COR-L47 (cell line): Measurements from ENCODE around the gene COX18.

Source experiments
- DNase-seq: peaks from one replicate; lab custom pipeline; 2025; lab: John Stamatoyannopoulos, UW

COX18 gene

DNA sequence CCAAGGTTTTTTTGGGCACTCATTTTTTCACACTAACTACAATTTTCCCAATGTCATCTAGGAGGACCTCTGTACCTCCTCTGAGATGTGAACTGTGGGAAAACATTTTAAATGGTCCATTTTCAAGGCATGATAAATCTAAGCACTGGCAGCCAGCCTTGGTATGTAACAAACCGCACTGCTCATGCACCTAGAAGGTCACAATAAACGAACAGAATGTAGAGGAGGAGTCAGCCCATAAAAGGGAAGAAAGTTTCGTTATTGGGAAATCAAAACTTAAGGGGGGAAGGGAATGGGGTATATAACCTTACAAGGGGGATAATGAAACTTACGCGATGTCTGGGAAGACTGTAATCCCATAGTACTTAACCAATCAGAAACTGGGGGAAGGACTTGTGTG, 16.4 kb downstream of the COX18 start:
- DNase-seq, result no peak

DNA sequence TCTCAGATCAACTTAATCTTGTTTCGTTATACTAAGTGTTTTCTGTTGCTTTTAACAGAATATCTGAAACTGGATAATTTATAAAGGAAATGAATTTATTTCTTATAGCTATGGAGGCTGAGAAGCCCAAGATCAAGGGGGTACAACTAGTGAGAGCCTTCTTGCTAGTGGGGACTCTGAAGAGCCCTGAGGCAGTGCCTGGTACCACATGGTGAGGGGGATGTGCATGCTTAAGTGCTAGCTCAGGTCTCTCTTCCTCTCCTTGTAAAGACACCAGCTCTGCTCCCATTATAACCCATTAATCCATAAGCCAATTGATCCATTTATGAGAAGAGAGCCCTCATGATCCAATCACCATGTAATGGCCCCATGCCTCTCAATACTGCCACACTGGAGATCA, 17.9 kb downstream of the COX18 start:
- no peak for DNase-seq

DNA sequence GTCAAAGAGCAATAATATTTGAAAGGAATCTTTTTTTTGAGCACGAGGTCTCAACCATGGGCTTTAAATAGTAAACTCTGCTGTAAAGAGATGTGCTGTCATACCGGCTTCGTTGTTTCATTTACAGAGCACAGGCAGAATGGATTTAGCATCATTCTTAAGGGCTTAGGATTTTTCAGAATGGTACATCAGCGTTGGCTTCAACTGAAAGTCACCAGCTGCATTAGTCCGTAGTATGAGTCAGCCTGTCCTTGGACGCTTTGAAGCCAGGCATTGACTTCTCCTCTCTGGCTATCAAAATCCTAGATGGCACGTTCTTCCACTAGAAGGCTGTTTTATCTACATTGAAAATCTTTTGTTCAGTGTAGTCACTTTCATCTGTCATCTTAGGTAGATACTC, 23.6 kb downstream of the COX18 start:
- no peak for DNase-seq

- DNase-seq, result no peak
These were observed 32.5 kb downstream of the COX18 start for GRCh38 chr4:73037057-73037456.

DNA sequence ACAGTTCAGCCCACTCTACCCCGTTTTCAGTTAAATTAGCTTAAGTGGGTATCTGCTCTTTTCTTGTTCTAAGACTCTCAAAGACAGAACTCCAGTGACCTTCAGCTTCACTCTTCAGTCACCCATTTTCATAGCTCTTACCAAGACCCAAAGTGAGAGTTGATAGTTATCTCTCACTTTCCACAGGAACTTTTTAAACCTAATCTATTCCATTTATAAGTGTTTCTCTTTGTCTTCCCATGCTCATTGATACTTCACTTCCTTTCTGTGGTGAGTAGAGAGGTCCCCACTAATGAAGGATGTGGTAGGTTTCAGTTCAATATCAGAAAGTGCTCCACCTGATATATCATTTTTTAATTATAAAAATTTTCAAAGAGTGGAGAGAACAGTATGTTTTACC, 33.4 kb downstream of the COX18 start:
- DNase-seq, result no peak

DNA sequence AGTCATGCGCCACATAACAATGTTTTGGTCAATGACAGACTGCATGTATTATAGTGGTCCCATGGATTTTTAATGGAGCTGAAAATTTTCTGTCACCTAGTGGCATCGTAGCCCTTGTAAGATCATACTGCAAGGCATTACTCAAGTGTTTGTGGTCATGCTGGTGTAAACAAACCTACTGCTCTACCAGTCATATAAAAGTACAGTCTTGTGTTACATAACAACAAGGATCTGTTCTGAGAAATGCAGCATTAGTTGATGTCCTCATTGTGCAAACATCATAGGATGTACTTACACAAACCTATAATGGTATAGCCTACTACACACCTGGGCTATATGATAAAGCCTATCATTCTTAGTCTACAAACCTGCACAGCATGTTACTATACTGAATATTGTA, 34.6 kb downstream of the COX18 start:
- no peak for DNase-seq

DNA sequence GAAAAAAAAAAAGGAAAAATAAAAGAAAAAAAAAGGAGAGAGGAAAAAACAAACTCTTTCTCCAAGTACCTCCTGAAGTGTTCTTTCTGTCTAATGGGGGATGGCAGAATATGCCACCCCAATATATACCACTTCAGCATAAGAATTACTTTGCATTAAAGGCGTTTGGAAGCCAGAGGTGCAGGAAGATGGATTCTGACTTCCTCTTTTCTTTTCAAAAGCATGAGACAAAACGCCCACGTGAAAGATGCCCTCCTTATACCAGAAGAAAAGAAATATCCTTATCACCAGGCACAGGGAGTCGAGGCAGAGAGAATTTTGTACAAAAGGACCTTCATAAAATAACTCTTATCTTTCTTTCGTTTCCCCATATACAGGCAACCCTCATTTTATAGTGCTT, 40.9 kb downstream of the COX18 start:
- no peak for DNase-seq

DNA sequence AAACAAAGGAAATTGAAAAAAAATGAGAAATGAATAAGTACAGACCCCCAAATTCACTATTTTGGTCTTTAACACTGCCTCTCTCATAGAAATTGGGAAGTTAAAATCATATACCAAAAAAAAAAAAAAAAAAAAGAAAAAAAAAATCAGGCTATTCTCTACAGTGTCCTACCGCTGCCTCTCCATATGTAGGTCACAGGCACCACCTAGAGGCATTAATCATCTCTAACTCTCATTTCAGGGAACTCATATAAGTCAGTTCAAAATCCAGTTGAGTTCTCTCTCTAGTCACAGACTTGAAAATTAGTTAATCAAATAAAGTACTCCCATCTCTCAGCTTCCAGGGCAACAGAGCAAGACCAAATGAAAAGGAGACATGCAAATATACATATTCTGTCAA, 47.9 kb downstream of the COX18 start:
- peak; percentile 26 for DNase-seq

- DNase-seq, result peak; percentile 53
These were observed 50.0 kb downstream of the COX18 start for GRCh38 chr4:73019462-73020047.

GRCh38 chr4:73018595-73018994, 50.9 kb downstream of the COX18 start:
- no peak for DNase-seq

DNA sequence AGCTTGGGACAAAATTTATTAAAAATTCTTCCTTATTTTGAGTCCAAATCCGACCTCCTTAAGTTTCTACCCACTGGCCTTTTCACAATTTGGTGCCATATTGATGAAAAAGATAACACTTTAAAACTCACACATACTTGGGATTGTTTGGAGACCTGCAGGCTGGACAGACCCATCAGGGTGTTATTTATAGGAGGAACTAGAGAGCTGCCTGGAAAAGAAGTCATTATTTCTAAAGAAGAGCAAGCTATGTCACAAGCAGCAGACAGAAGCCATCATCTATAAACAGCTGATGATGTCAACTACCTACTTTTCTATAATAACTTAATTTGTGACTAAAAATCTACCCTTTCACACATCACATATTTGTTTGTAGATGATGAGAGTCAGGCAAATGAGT, 56.2 kb downstream of the COX18 start:
- no peak for DNase-seq

GRCh38 chr4:73012673-73013072, 56.8 kb downstream of the COX18 start:
- DNase-seq, result no peak

DNA sequence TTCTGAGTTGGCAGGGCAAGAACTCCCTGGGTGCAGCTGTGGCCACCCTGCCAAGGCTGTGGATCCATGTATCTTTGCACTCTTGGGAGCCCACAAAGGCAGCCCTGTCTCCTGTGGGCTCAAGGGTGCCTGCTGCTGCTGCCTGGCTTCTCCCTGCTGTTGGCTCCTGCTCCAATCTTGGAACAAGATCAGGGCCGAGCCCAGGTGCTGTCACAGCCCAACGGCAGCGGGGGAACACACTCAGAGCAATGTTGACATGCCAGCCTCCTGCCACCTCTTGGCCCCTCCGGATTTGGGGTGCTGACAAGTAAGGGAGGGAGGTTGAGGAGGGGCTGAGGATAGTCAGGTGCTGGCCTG, 57.9 kb downstream of the COX18 start:
- DNase-seq, result no peak

GRCh38 chr4:73010789-73011628, 58.5 kb downstream of the COX18 start:
- DNase-seq, result no peak

- DNase-seq, result no peak
These were observed 61.9 kb downstream of the COX18 start for GRCh38 chr4:73007526-73008100.

GRCh38 chr4:73006286-73006990, 63.1 kb downstream of the COX18 start:
- no peak for DNase-seq

DNA sequence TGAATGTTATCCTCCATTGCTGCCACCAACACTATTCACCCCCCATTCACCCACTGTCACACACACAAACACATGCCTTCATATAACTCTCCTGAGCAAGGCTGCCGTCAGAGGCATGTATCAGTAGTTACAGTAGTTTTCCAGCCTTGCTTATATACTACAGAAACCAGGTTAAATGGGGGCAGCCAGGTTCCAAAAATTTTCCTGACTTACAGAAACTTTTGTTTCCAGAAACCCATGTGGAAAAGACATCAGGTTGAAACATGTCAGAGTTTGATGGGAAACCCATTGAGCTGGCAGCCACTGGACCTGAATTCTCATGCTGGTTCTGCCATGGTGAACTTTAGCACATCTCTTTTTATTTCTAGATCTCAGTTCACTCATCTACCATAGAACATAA, 64.0 kb downstream of the COX18 start:
- DNase-seq, result no peak
